ENCODE measurements around the gene C2orf49.

The C2orf49 gene

GRCh38 chr2:105337122-105338019 lies at the start of gene C2orf49:
C2orf49 (plus strand) TSS chr2:105337540; CDS start chr2:105337588, 48 bp downstream.
- FAIRE-seq = peak; percentile 78

- FAIRE-seq = no peak
These were observed 49.6 kb upstream of the C2orf49 start for GRCh38 chr2:105287692-105288091.

GRCh38 chr2:105288133-105288532 lies 49.2 kb upstream of the C2orf49 start:
- no peak for FAIRE-seq

GRCh38 chr2:105290981-105291660 lies 46.2 kb upstream of the C2orf49 start:
- no peak for FAIRE-seq

GRCh38 chr2:105291981-105292380 lies 45.4 kb upstream of the C2orf49 start:
- FAIRE-seq = no peak

GRCh38 chr2:105294046-105294445 lies 43.3 kb upstream of the C2orf49 start:
- FAIRE-seq = no peak

GRCh38 chr2:105294844-105295481 lies 42.4 kb upstream of the C2orf49 start:
- no peak for FAIRE-seq

GRCh38 chr2:105296017-105296611 lies 41.2 kb upstream of the C2orf49 start:
- no peak for FAIRE-seq

GRCh38 chr2:105297216-105297615 lies 40.1 kb upstream of the C2orf49 start:
- FAIRE-seq = no peak

GRCh38 chr2:105298017-105298416 lies 39.3 kb upstream of the C2orf49 start:
- FAIRE-seq = no peak

GRCh38 chr2:105299290-105299689 lies 38.0 kb upstream of the C2orf49 start:
- FAIRE-seq = no peak

GRCh38 chr2:105301646-105302045 lies 35.7 kb upstream of the C2orf49 start:
- FAIRE-seq = no peak

GRCh38 chr2:105307146-105307545 lies 30.2 kb upstream of the C2orf49 start:
- no peak for FAIRE-seq

GRCh38 chr2:105307550-105307949 lies 29.8 kb upstream of the C2orf49 start:
- no peak for FAIRE-seq

- no peak for FAIRE-seq
These were observed 29.4 kb upstream of the C2orf49 start for GRCh38 chr2:105307962-105308361.

GRCh38 chr2:105308382-105309146 lies 28.8 kb upstream of the C2orf49 start:
- no peak for FAIRE-seq

GRCh38 chr2:105309147-105309545 lies 28.2 kb upstream of the C2orf49 start:
- FAIRE-seq = no peak

- FAIRE-seq = no peak
These were observed 23.5 kb upstream of the C2orf49 start for GRCh38 chr2:105313877-105314276.

GRCh38 chr2:105315314-105315713 lies 22.0 kb upstream of the C2orf49 start:
- no peak for FAIRE-seq

- FAIRE-seq = no peak
These were observed 19.4 kb upstream of the C2orf49 start for GRCh38 chr2:105317937-105318336.

GRCh38 chr2:105320651-105321215 lies 16.6 kb upstream of the C2orf49 start:
- no peak for FAIRE-seq

Data from islet of Langerhans (tissue), 1 donor.